H1 (cell line): ENCODE measurements around the gene CHODL. TPM values are rescaled to one million over a fixed set of nuclear protein-coding genes. Genes with fewer than 3 reads are reported as not detected.

Experiments
- CTCF ChIA-PET: fragments of 300-600 bp; sonication (Branson Sonifier 250); formaldehyde crosslinking; loops from one replicate; lab custom pipeline; 2021; ENCODE audit not compliant: partially characterized antibody; lab: Charles Lee
- POLR2A ChIA-PET: fragments of 300-600 bp; sonication (Branson Sonifier 250); formaldehyde crosslinking; loops from one replicate; lab custom pipeline; 2021; ENCODE audit warnings: inconsistent platforms; ENCODE audit not compliant: partially characterized antibody; lab: Charles Lee
- DNase-seq, 2 experiments: peaks; one replicate each; pipeline versions ENCODE4 v3.0.0 to v3.0.0-alpha.2; 2010 to 2022; ENCODE audit warnings: low spot score in 2 of 2, low read depth in 1 of 2, mixed read lengths in 1 of 2
- FAIRE-seq: peaks from 2 replicates; lab custom pipeline; 2011; peaks lifted over from hg19 to GRCh38; lab: Jason Lieb, UNC
- H2AFZ ChIP-seq: 2 replicates; pipeline ENCODE4 v1.8.1; 2012; ENCODE audit warnings: low read length, inconsistent platforms
- H2AK5ac ChIP-seq: 2 replicates; pipeline ENCODE4 v1.6.1; 2013; ENCODE audit warnings: low read depth, low read length
- H2BK120ac ChIP-seq: replicated peaks from 2 replicates; pipeline ENCODE3; 2013; ENCODE audit warnings: low read depth, low read length, inconsistent platforms
- H2BK12ac ChIP-seq: 2 replicates; pipeline ENCODE4 v1.6.1; 2013; ENCODE audit warnings: low read depth, low read length
- H2BK15ac ChIP-seq: 2 replicates; pipeline ENCODE4 v1.6.1; 2013; ENCODE audit warnings: low read length
- H2BK20ac ChIP-seq: 2 replicates; pipeline ENCODE4 v1.6.1; 2013; ENCODE audit warnings: low read length
- H2BK5ac ChIP-seq: 2 replicates; pipeline ENCODE4 v1.6.1; 2013; ENCODE audit warnings: low read depth, low read length
- H3K14ac ChIP-seq: 2 replicates; pipeline ENCODE4 v1.6.1; 2013; ENCODE audit warnings: inconsistent platforms; ENCODE audit not compliant: insufficient read length
- H3K18ac ChIP-seq: 2 replicates; pipeline ENCODE4 v1.6.1; 2013; ENCODE audit warnings: low read length; ENCODE audit errors: extremely low read depth
- H3K23ac ChIP-seq: 2 replicates; pipeline ENCODE4 v1.6.1; 2013; ENCODE audit warnings: inconsistent platforms; ENCODE audit not compliant: insufficient read length
- H3K23me2 ChIP-seq: 2 replicates; pipeline ENCODE4 v1.6.1; 2013; ENCODE audit warnings: low read depth, low read length
- H3K27ac ChIP-seq: 2 replicates; pipeline ENCODE4 v1.6.1; 2011; ENCODE audit warnings: low read depth, low read length, inconsistent platforms
- H3K27me3 ChIP-seq, 4 experiments: replicated peaks in 1 of 4; 1 replicate in 1 of 4; 2 replicates in 3 of 4; pipeline versions ENCODE4 v1.6.1 to v1.8.1; 2011 to 2013; ENCODE audit warnings: low read length in 3 of 4, mild to moderate bottlenecking in 3 of 4, inconsistent platforms in 2 of 4, mixed read lengths in 2 of 4, moderate library complexity in 1 of 4; ENCODE audit not compliant: control insufficient read depth in 3 of 4, insufficient read depth in 3 of 4; ENCODE audit errors: extremely low read depth in 1 of 4
- H3K36me3 ChIP-seq, 4 experiments: 2 replicates each; pipeline versions ENCODE4 v1.6.1 to v1.8.1; 2011 to 2013; ENCODE audit warnings: mild to moderate bottlenecking in 4 of 4, low read length in 3 of 4, moderate library complexity in 2 of 4, control low read depth in 1 of 4, inconsistent platforms in 1 of 4; ENCODE audit not compliant: insufficient read depth in 4 of 4, control insufficient read depth in 2 of 4
- H3K4ac ChIP-seq: replicated peaks from 2 replicates; pipeline ENCODE3; 2013; ENCODE audit warnings: low read length, low read depth, mixed read lengths, inconsistent platforms; ENCODE audit not compliant: insufficient read length
- H3K4me1 ChIP-seq, 4 experiments: replicated peaks in 1 of 4; 1 replicate in 1 of 4; 2 replicates in 3 of 4; pipeline versions ENCODE4 v1.6.1 to v1.8.1; 2011 to 2013; ENCODE audit warnings: low read length in 3 of 4, inconsistent platforms in 2 of 4, mixed read lengths in 1 of 4; ENCODE audit not compliant: insufficient read depth in 4 of 4, control insufficient read depth in 3 of 4
- H3K4me2 ChIP-seq, 2 experiments: 2 replicates each; pipeline versions ENCODE4 v1.6.1 to v1.8.1; 2011 to 2013; ENCODE audit warnings: low read depth in 2 of 2, low read length in 2 of 2, control low read depth in 1 of 2, inconsistent platforms in 1 of 2, mild to moderate bottlenecking in 1 of 2; ENCODE audit not compliant: insufficient read depth in 1 of 2
- H3K4me3 ChIP-seq, 4 experiments: fragments of 200-600, 300-600 bp in 1 of 4; sonication (generic), shearing (Covaris generic), sonication (Bioruptor Twin) in 1 of 4; 2 replicates each; pipeline versions ENCODE4 v1.5.1 to v1.8.1; 2011 to 2016; ENCODE audit warnings: low read length in 4 of 4, low read depth in 3 of 4, control low read depth in 2 of 4, inconsistent platforms in 2 of 4, mild to moderate bottlenecking in 2 of 4, mixed read lengths in 1 of 4, moderate library complexity in 1 of 4; ENCODE audit not compliant: insufficient read depth in 2 of 4; ENCODE audit errors: extremely low read depth in 1 of 4
- H3K56ac ChIP-seq: replicated peaks from 2 replicates; pipeline ENCODE3; 2013; ENCODE audit warnings: low read depth, mild to moderate bottlenecking, mixed read lengths, low read length, inconsistent platforms; ENCODE audit not compliant: insufficient read length
- H3K79me1 ChIP-seq: 2 replicates; pipeline ENCODE4 v1.6.1; 2013; ENCODE audit warnings: low read depth, low read length, control low read depth
- H3K79me2 ChIP-seq, 2 experiments: 2 replicates each; pipeline versions ENCODE4 v1.6.1 to v1.8.1; 2012 to 2013; ENCODE audit warnings: low read length in 2 of 2, mild to moderate bottlenecking in 2 of 2, inconsistent platforms in 1 of 2; ENCODE audit not compliant: insufficient read depth in 2 of 2, control insufficient read depth in 1 of 2
- H3K9ac ChIP-seq, 4 experiments: replicated peaks in 1 of 4; 1 replicate in 1 of 4; 2 replicates in 3 of 4; pipeline versions ENCODE4 v1.6.1 to v1.8.1; 2011 to 2013; ENCODE audit warnings: low read depth in 3 of 4, low read length in 3 of 4, control low read depth in 2 of 4, mild to moderate bottlenecking in 2 of 4, moderate library complexity in 2 of 4, inconsistent platforms in 1 of 4; ENCODE audit errors: extremely low read depth in 1 of 4
- H3K9me3 ChIP-seq, 2 experiments: 2 replicates each; pipeline versions ENCODE4 v1.6.1 to v1.8.1; 2012 to 2013; ENCODE audit warnings: mild to moderate bottlenecking in 2 of 2, moderate library complexity in 2 of 2, control low read depth in 1 of 2, inconsistent platforms in 1 of 2, low read depth in 1 of 2, low read length in 1 of 2, mixed read lengths in 1 of 2; ENCODE audit not compliant: insufficient read depth in 2 of 2
- H4K20me1 ChIP-seq, 2 experiments: replicated peaks in 1 of 2; 2 replicates each; pipeline versions ENCODE3 to v1.8.1; 2011 to 2013; ENCODE audit warnings: inconsistent platforms in 2 of 2, low read length in 2 of 2, mild to moderate bottlenecking in 1 of 2; ENCODE audit not compliant: insufficient read depth in 2 of 2, control insufficient read depth in 1 of 2
- H4K5ac ChIP-seq: 2 replicates; pipeline ENCODE4 v1.6.1; 2013; ENCODE audit warnings: low read length, low read depth, mixed read lengths, inconsistent platforms; ENCODE audit not compliant: insufficient read length
- H4K8ac ChIP-seq: 2 replicates; pipeline ENCODE4 v1.8.0; 2013; ENCODE audit warnings: mild to moderate bottlenecking, moderate library complexity, low read length, inconsistent platforms; ENCODE audit not compliant: insufficient read depth; ENCODE audit errors: extremely low read depth
- H4K91ac ChIP-seq: replicated peaks from 2 replicates; pipeline ENCODE3; 2013; ENCODE audit warnings: low read length, mixed read lengths, inconsistent platforms; ENCODE audit not compliant: insufficient read length
- ATF2 ChIP-seq: IDR thresholded peaks from 2 replicates; pipeline ENCODE4 v1.6.1; 2012; ENCODE audit warnings: low read length, inconsistent platforms
- CEBPB ChIP-seq: IDR thresholded peaks from 2 replicates; pipeline ENCODE4 v1.6.1; 2012; ENCODE audit warnings: low read depth, low read length
- RAD21 ChIP-seq, 2 experiments: IDR thresholded peaks in 1 of 2; conservative IDR thresholded peaks in 1 of 2; 2 replicates each; pipeline ENCODE4 v1.6.1; 2011; ENCODE audit warnings: low read depth in 2 of 2, low read length in 2 of 2, improper control_type of control experiment in 1 of 2, inconsistent platforms in 1 of 2, mild to moderate bottlenecking in 1 of 2, moderate library complexity in 1 of 2
- SAP30 ChIP-seq: fragments of 300-600 bp; sonication (generic); IDR thresholded peaks from 2 replicates; pipeline ENCODE4 v1.7.1; 2012; ENCODE audit warnings: low read length, moderate library complexity, mild to moderate bottlenecking, inconsistent platforms; ENCODE audit not compliant: insufficient read depth, insufficient replicate concordance
- SIRT6 ChIP-seq: IDR thresholded peaks from one replicate; pipeline ENCODE4 v1.7.1; 2012; ENCODE audit warnings: low read length, inconsistent platforms
- SP1 ChIP-seq: IDR thresholded peaks from 2 replicates; pipeline ENCODE4 v1.6.1; 2011; ENCODE audit warnings: low read depth, low read length
- TAF1 ChIP-seq: IDR thresholded peaks from 2 replicates; pipeline ENCODE4 v1.6.1; 2011; ENCODE audit warnings: mild to moderate bottlenecking, low read depth, low read length
- TCF12 ChIP-seq: IDR thresholded peaks from 2 replicates; pipeline ENCODE4 v1.6.1; 2011; ENCODE audit warnings: low read depth, mild to moderate bottlenecking, low read length
- TEAD4 ChIP-seq: IDR thresholded peaks from 2 replicates; pipeline ENCODE4 v1.6.1; 2012; ENCODE audit warnings: low read depth, low read length, inconsistent platforms, mixed read lengths
- WGBS, 2 experiments: shearing (Covaris generic) in 1 of 2; methylation state at CpG; one replicate each; pipeline versions ENCODE4 v1.1.6 to v1.1.7; 2013 to 2015; ENCODE audit warnings: low lambda C conversion rate in 2 of 2, mixed read lengths in 2 of 2, inconsistent platforms in 1 of 2, low coverage in 1 of 2, missing lambda C conversion rate in 1 of 2; ENCODE audit not compliant: insufficient replicate concordance in 2 of 2, insufficient coverage in 1 of 2, insufficient read length in 1 of 2; ENCODE audit errors: extremely low coverage in 1 of 2, missing lambda C conversion rate in 1 of 2; 5-methylcytosine and 5-hydroxymethylcytosine counted together
- polyA plus RNA-seq, 7 experiments: library from polyadenylated mRNA; depleted of rRNA in 3 of 7; stranded (reverse) in 5 of 7; unstranded in 2 of 7; fragments of >200 nt in 5 of 7; fragments of 200-250 nt in 2 of 7; gene quantifications; 1 replicate in 5 of 7; 2 replicates in 1 of 7; 4 replicates in 1 of 7; pipeline versions ENCODE4 v1.2.1 to v1.2.3, GENCODE V29; 2011 to 2013; ENCODE audit warnings: missing spikeins in 2 of 7, mixed read lengths in 2 of 7
- total RNA-seq: library from RNA; stranded (reverse); fragmentation: NEBNext Ultra II Directional; extraction: Animal tissue kit (Norgen Biotek cat#: 25700); gene quantifications from 2 replicates; pipeline ENCODE4 v1.2.1, GENCODE V29; 2021
- TF ChIP-seq, protein P1 (sequence below), 3 experiments: IDR thresholded peaks; 1 replicate in 2 of 3; 2 replicates in 1 of 3; pipeline versions ENCODE4 v1.5.1 to v1.6.1; 2011; ENCODE audit warnings: low read length in 3 of 3, mild to moderate bottlenecking in 3 of 3, inconsistent platforms in 2 of 3, low read depth in 1 of 3, moderate library complexity in 1 of 3; ENCODE audit not compliant: insufficient read depth in 1 of 3; ENCODE audit errors: control extremely low read depth in 1 of 3

The CHODL gene
- total and polyA plus RNA-seq, 2 of the 8 experiments (the other 6 are each of a cell fraction or from before 2014, with no cell fraction given), result 0.39 to 0.82 TPM

- FAIRE-seq, result no peak
- Histone ChIP-seq H2AK5ac (no peak overlapping the region), H3K4me1 (no peaks in the 10 kb centered on the region), H4K8ac (no peak overlapping the region), H3K18ac (no peak overlapping the region), H3K36me3 (no peaks in the 10 kb centered on the region), H4K5ac (no peak overlapping the region), H4K91ac (no peak overlapping the region), H3K9ac (no peak overlapping the region), H2AFZ (no peak overlapping the region), H2BK15ac (no peak overlapping the region), H3K9me3 (no peaks in the 10 kb centered on the region), H4K20me1 (no peaks in the 10 kb centered on the region), H3K56ac (no peak overlapping the region), H2BK5ac (no peak overlapping the region), H2BK12ac (no peak overlapping the region), H3K23me2 (no peaks in the 10 kb centered on the region), H3K4ac (no peak overlapping the region), H3K27me3 (no peaks in the 10 kb centered on the region), H3K4me2 (no peak overlapping the region), H3K23ac (no peak overlapping the region), H3K14ac (no peak overlapping the region), H2BK20ac (no peak overlapping the region), H3K79me2 (no peaks in the 10 kb centered on the region), H3K79me1 (no peaks in the 10 kb centered on the region), H3K27ac (no peak overlapping the region), H2BK120ac (no peak overlapping the region), H3K4me3 (no peak overlapping the region)
- no peak for DNase-seq
- POLR2A ChIA-PET, result no interaction called here
- CTCF ChIA-PET, result interaction anchor here (1.2 kb wide), 1 partner anchor 22 kb away, joined by 3 read pairs; no protein-coding TSS in a partner anchor
- WGBS, 2 experiments, result 84% methylated on average over 3 of the region's 3 CpGs; no CpG with 5 or more reads in 1 of the 2 experiments
- TF ChIP-seq TCF12 (no peak), SIRT6 (no peak), CEBPB (no peak), TAF1 (no peak), TEAD4 (no peak), ATF2 (no peak), SAP30 (no peak), RAD21 (IDR thresholded peaks at IDR 0.05 in 1 of 2, conservative IDR thresholded peaks at IDR 0.05 in 1 of 2; ENCODE audit: low read depth in 2 of 2, low read length in 2 of 2) (no peak), SP1 (no peak)
- TF ChIP-seq, protein P1, sequence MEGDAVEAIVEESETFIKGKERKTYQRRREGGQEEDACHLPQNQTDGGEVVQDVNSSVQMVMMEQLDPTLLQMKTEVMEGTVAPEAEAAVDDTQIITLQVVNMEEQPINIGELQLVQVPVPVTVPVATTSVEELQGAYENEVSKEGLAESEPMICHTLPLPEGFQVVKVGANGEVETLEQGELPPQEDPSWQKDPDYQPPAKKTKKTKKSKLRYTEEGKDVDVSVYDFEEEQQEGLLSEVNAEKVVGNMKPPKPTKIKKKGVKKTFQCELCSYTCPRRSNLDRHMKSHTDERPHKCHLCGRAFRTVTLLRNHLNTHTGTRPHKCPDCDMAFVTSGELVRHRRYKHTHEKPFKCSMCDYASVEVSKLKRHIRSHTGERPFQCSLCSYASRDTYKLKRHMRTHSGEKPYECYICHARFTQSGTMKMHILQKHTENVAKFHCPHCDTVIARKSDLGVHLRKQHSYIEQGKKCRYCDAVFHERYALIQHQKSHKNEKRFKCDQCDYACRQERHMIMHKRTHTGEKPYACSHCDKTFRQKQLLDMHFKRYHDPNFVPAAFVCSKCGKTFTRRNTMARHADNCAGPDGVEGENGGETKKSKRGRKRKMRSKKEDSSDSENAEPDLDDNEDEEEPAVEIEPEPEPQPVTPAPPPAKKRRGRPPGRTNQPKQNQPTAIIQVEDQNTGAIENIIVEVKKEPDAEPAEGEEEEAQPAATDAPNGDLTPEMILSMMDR (IDR thresholded peaks at IDR 0.05; ENCODE audit: control extremely low read depth in 1 of 3, insufficient read depth in 1 of 3, low read depth in 1 of 3, low read length in 3 of 3), result no peak
These were observed 31.1 kb downstream of the CHODL start for GRCh38 chr21:18275781-18276180.
